ENCODE data around the gene LNP1.

DNA sequence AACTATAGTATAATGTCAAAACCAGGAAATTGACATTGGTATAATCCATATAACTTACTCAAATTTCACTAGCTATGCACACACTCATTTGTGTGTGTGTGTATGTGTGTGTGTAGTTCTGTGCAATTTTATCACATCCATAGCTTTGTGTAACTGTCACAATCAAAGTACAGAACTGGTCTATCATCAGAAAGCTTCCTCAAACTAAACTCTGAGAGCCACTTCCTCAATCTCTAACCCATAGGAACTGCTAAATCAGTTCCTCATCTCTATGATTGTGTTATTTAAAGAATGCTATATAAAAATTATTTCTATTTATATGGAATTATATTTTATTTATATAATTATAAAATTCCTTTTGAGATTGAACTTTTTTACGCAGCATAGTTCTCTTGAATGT lies 18.1 kb downstream of the LNP1 start:
- TF ChIP-seq, protein P1, sequence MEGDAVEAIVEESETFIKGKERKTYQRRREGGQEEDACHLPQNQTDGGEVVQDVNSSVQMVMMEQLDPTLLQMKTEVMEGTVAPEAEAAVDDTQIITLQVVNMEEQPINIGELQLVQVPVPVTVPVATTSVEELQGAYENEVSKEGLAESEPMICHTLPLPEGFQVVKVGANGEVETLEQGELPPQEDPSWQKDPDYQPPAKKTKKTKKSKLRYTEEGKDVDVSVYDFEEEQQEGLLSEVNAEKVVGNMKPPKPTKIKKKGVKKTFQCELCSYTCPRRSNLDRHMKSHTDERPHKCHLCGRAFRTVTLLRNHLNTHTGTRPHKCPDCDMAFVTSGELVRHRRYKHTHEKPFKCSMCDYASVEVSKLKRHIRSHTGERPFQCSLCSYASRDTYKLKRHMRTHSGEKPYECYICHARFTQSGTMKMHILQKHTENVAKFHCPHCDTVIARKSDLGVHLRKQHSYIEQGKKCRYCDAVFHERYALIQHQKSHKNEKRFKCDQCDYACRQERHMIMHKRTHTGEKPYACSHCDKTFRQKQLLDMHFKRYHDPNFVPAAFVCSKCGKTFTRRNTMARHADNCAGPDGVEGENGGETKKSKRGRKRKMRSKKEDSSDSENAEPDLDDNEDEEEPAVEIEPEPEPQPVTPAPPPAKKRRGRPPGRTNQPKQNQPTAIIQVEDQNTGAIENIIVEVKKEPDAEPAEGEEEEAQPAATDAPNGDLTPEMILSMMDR (IDR thresholded peaks at IDR 0.05), result no peak
- no peak for TF ChIP-seq POLR2A (IDR thresholded peaks at IDR 0.05)

Data from right lobe of liver (tissue), 4 donors.